ENCODE results near the gene ARHGAP22. TPM values are rescaled to one million over a fixed set of nuclear protein-coding genes. Genes with fewer than 3 reads are reported as not detected.

ARHGAP22 gene
- polyA plus RNA-seq, 3 donors, result 1.5 to 7.8 (median 1.9) TPM

DNA sequence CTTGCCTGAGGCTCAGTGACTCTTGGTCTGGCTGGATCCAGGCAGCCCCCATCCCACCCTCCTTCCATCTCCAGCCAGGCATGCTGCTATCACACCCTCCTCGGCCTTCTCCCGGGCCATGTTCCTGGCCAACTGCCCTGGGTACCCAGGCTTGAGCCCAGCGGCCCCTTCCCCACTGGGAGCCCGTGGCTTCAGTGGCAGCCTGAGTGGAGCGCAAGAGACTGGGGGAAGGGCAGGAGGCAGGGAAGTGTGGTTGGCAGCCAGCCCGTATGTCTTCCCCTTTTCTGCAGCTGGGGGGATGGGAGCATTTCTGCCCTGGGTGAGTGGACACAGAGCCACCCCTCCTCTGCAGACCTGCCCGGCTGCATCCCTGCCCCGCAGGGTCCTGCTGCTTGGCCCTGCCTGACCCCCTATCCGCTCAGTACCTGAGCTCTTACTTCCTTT is 148.5 kb downstream of the ARHGAP22 start:
- Histone ChIP-seq H2AFZ (ENCODE audit: insufficient read depth, low read depth, low read length, poor library complexity, severe bottlenecking) (peak overlapping the region; percentile 61), H3K27ac (ENCODE audit: low read depth in 1 of 2, low read length in 2 of 2) (no peak overlapping the region), H3K9me3 (replicated peaks in 1 of 2; ENCODE audit: control insufficient read depth in 1 of 2, insufficient read depth in 1 of 2, low read length in 2 of 2) (no peaks in the 10 kb centered on the region), H3K4me1 (ENCODE audit: control insufficient read depth in 1 of 2, insufficient read depth in 2 of 2, low read length in 2 of 2) (peaks cover 26 to 30% of the 10 kb centered on the region in 2 donors), H4K20me1 (ENCODE audit: insufficient read depth, low read length) (no peaks in the 10 kb centered on the region), H3K36me3 (replicated peaks in 1 of 2; ENCODE audit: control insufficient read depth in 1 of 2, insufficient read depth in 2 of 2, low read length in 2 of 2) (no peaks in the 10 kb centered on the region), H3K4me3 (replicated peaks in 1 of 3; ENCODE audit: low read depth in 2 of 3, low read length in 3 of 3) (peak overlapping the region in 1 of 3 experiments; percentile 52), H3K79me2 (ENCODE audit: insufficient read depth, low read length) (no peaks in the 10 kb centered on the region), H3K9ac (ENCODE audit: insufficient read depth, low read length, poor library complexity, severe bottlenecking) (no peak overlapping the region), H3K4me2 (replicated peaks; ENCODE audit: extremely low read depth, low read length, poor library complexity, severe bottlenecking) (peak overlapping the region; percentile 67), H3K27me3 (ENCODE audit: control insufficient read depth in 2 of 2, insufficient read depth in 2 of 2, low read length in 2 of 2) (no peaks in the 10 kb centered on the region)
- WGBS (ENCODE audit: insufficient coverage), result 0% methylated on average over 6 of the region's 9 CpGs
- Mint-ChIP-seq H3K27ac (peak overlapping the region in 1 of 7 donors; percentile 66), H3K36me3 (no peaks in the 10 kb centered on the region), H3K4me3 (peak overlapping the region; percentile 63 to 78), H3K4me1 (peaks cover 20% of the 10 kb centered on the region), H3K9me3 (no peaks in the 10 kb centered on the region), H3K27me3 (ENCODE audit: low read depth in 3 of 3) (peaks cover 0 to 3% (median 1%) of the 10 kb centered on the region in 3 donors)
- no peak for TF ChIP-seq CTCF (IDR thresholded peaks at IDR 0.05)
- peak; percentile 74 to 79 (median 75) for DNase-seq
- intact Hi-C loops (cut with micrococcal nuclease), result no loop called here

DNA sequence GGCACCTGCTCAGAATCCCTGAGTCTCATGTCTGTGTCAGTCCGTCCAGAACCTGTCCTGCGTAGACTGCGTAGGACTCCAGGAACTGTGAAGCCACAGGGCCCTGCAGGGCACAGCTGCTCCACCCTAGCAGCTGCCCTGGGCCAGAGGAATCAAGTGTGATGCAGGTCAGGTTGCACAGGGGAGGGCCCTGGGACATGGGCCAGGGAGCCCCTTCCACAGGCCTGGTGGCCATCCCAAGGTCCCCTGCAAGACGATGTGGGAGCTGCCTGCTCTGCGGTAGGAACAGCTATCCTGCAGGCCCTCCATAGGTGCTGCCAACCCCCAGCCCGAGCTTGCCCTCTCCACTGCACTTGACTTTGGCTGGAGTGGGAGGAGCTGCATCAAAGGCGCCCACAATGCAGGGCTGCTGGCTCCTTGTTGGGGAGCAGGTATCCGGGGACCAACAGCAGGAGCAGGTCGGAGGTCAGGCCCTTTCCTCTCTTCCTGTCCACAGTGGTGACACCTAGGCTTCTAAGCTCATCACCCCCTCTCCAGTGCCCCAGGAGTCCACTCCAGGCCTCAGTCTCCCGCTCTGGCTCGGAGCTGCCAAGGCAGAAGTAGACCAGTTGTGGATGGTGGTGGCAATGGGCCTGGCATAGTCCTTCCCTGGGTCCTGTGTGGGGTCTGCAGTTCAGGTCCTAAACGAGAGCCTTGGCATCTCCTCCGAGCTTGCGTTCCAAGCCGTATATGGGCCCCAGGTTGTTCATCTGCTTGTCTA is 149.3 kb downstream of the ARHGAP22 start:
- Histone ChIP-seq H3K4me2 (replicated peaks; ENCODE audit: extremely low read depth, low read length, poor library complexity, severe bottlenecking) (peak overlapping the region; percentile 67), H3K36me3 (replicated peaks in 1 of 2; ENCODE audit: control insufficient read depth in 1 of 2, insufficient read depth in 2 of 2, low read length in 2 of 2) (no peaks in the 10 kb centered on the region), H3K4me3 (replicated peaks in 1 of 3; ENCODE audit: low read depth in 2 of 3, low read length in 3 of 3) (no peak overlapping the region), H3K4me1 (ENCODE audit: control insufficient read depth in 1 of 2, insufficient read depth in 2 of 2, low read length in 2 of 2) (peaks cover 26 to 30% of the 10 kb centered on the region in 2 donors), H3K27ac (ENCODE audit: low read depth in 1 of 2, low read length in 2 of 2) (no peak overlapping the region), H3K27me3 (ENCODE audit: control insufficient read depth in 2 of 2, insufficient read depth in 2 of 2, low read length in 2 of 2) (no peaks in the 10 kb centered on the region), H2AFZ (ENCODE audit: insufficient read depth, low read depth, low read length, poor library complexity, severe bottlenecking) (no peak overlapping the region), H3K79me2 (ENCODE audit: insufficient read depth, low read length) (no peaks in the 10 kb centered on the region), H4K20me1 (ENCODE audit: insufficient read depth, low read length) (no peaks in the 10 kb centered on the region), H3K9me3 (replicated peaks in 1 of 2; ENCODE audit: control insufficient read depth in 1 of 2, insufficient read depth in 1 of 2, low read length in 2 of 2) (no peaks in the 10 kb centered on the region), H3K9ac (ENCODE audit: insufficient read depth, low read length, poor library complexity, severe bottlenecking) (no peak overlapping the region)
- no peak for TF ChIP-seq CTCF (IDR thresholded peaks at IDR 0.05)
- DNase-seq, result no peak
- Mint-ChIP-seq H3K4me1 (peaks cover 20% of the 10 kb centered on the region), H3K27me3 (ENCODE audit: low read depth in 3 of 3) (peaks cover 0 to 3% (median 1%) of the 10 kb centered on the region in 3 donors), H3K36me3 (no peaks in the 10 kb centered on the region), H3K9me3 (no peaks in the 10 kb centered on the region), H3K4me3 (no peak overlapping the region), H3K27ac (peak overlapping the region in 1 of 7 donors; percentile 35)
- intact Hi-C loops (cut with micrococcal nuclease), result no loop called here
- 96% methylated on average over 11 of the region's 15 CpGs for WGBS (ENCODE audit: insufficient coverage)

All from CD14-positive monocyte (primary cell).